Muscle of back (tissue), 11 donors: ENCODE measurements around the gene KRTCAP2. TPM values are rescaled to one million over a fixed set of nuclear protein-coding genes. Genes with fewer than 3 reads are reported as not detected.
"Not testable (repeated sequence)": the region's sequence is repeated elsewhere in the genome, so short reads cannot be mapped to it uniquely, and the experiment has no call there.

Experiments
- DNase-seq, 3 donors: peaks; one replicate each; pipeline versions ENCODE4 v3.0.0 to v3.0.0-alpha.2; 2013
- polyA plus RNA-seq, 10 donors: library from polyadenylated mRNA; unstranded; fragments of 120-200 nt; gene quantifications; one replicate each; pipeline ENCODE4 v1.2.1, GENCODE V29; 2013; ENCODE audit not compliant: insufficient read length in 10 of 10

Gene KRTCAP2
- polyA plus RNA-seq, 10 donors: 77.1 to 103 (median 93.4) TPM

- no peak for DNase-seq
Observed at GRCh38 chr1:155202731-155203515, 29.8 kb upstream of the KRTCAP2 start.

GRCh38 chr1:155202198-155202597, 29.1 kb upstream of the KRTCAP2 start:
- DNase-seq: no peak

- no peak for DNase-seq
Observed at GRCh38 chr1:155200920-155201319, 27.8 kb upstream of the KRTCAP2 start.

GRCh38 chr1:155199792-155200191, 26.7 kb upstream of the KRTCAP2 start:
- no peak for DNase-seq

GRCh38 chr1:155198547-155198906, 25.4 kb upstream of the KRTCAP2 start:
- no peak for DNase-seq

GRCh38 chr1:155197901-155198546, 24.9 kb upstream of the KRTCAP2 start:
- DNase-seq: no peak

GRCh38 chr1:155196893-155197638, 24.0 kb upstream of the KRTCAP2 start:
- no peak for DNase-seq

GRCh38 chr1:155196103-155196892, 23.2 kb upstream of the KRTCAP2 start:
- peak in 1 of 3 donors; percentile 23 for DNase-seq

GRCh38 chr1:155195201-155196102, 22.3 kb upstream of the KRTCAP2 start:
- DNase-seq: peak in 1 of 3 donors; percentile 55

GRCh38 chr1:155193991-155194240, 20.8 kb upstream of the KRTCAP2 start:
- not testable (repeated sequence) for DNase-seq

- peak; percentile 85 to 96 (median 93) for DNase-seq
Observed at GRCh38 chr1:155193275-155193990, 20.3 kb upstream of the KRTCAP2 start.

GRCh38 chr1:155192346-155193274, 19.5 kb upstream of the KRTCAP2 start:
- no peak for DNase-seq

- DNase-seq: no peak
Observed at GRCh38 chr1:155191904-155192303, 18.8 kb upstream of the KRTCAP2 start.

- DNase-seq: not testable (repeated sequence)
Observed at GRCh38 chr1:155189926-155190325, 16.8 kb upstream of the KRTCAP2 start.

- no peak for DNase-seq
Observed at GRCh38 chr1:155188268-155188667, 15.2 kb upstream of the KRTCAP2 start.

- DNase-seq: no peak
Observed at GRCh38 chr1:155187456-155187891, 14.4 kb upstream of the KRTCAP2 start.

- no peak for DNase-seq
Observed at GRCh38 chr1:155186794-155187455, 13.8 kb upstream of the KRTCAP2 start.

- no peak for DNase-seq
Observed at GRCh38 chr1:155186067-155186793, 13.1 kb upstream of the KRTCAP2 start.
